ENCODE results near the gene CDC42BPG.

DNA sequence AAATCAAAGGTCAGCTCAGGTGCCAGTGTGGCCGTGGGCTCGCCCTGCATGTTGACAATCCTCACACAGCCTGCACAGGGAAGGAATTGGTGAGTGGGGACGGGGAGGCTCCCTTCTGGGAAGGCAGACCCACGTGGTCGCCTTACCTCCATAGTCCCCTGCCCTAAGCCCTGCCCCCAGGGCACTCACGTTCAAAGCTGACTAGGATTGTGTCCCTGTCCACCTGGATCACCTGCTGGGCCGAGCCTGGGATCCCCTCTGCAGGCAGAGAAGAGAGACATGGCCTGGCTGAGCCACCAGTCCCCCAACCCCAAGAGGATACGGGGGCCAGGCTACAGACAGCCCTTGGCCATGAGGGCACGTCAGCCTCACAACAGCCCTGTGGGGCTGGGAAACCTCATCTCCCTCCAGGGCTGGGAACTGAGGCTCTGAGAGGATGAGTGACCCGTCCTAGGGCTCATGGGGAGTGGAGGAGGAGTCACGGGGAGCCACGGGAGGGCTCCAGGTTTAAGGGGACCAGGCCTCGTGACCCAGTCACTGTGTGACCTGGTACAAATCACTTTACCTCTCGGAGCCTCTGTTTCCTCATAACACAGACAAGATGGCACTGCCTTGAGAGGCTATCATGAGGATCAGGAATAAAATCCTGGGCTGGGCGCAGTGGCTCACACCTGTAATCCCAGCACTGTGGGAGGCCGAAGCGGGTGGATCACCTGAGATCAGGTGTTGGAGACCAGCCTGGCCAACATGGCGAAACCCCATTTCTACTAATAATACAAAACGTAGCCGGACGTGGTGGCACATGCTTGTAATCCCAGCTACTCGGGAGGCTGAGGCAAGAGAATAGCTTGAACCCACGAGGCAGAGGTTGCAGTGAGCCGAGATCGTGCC, 54.0 kb downstream of the CDC42BPG start:
- TF ChIP-seq, protein P1, sequence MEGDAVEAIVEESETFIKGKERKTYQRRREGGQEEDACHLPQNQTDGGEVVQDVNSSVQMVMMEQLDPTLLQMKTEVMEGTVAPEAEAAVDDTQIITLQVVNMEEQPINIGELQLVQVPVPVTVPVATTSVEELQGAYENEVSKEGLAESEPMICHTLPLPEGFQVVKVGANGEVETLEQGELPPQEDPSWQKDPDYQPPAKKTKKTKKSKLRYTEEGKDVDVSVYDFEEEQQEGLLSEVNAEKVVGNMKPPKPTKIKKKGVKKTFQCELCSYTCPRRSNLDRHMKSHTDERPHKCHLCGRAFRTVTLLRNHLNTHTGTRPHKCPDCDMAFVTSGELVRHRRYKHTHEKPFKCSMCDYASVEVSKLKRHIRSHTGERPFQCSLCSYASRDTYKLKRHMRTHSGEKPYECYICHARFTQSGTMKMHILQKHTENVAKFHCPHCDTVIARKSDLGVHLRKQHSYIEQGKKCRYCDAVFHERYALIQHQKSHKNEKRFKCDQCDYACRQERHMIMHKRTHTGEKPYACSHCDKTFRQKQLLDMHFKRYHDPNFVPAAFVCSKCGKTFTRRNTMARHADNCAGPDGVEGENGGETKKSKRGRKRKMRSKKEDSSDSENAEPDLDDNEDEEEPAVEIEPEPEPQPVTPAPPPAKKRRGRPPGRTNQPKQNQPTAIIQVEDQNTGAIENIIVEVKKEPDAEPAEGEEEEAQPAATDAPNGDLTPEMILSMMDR (IDR thresholded peaks at IDR 0.05; ENCODE audit: control extremely low read depth in 1 of 3, insufficient read depth in 1 of 3, low read depth in 1 of 3, low read length in 3 of 3): no peak
- no peak for TF ChIP-seq JUND (IDR thresholded peaks at IDR 0.05; ENCODE audit: low read length)
- no peak for TF ChIP-seq CBX8 (IDR thresholded peaks at IDR 0.05; ENCODE audit: borderline replicate concordance, low read depth, low read length)
- no peak for TF ChIP-seq SP1 (IDR thresholded peaks at IDR 0.05; ENCODE audit: low read depth, low read length)
